ENCODE results near the gene TMEM174.

The TMEM174 gene

GRCh38 chr5:73154208-73155006 lies 18.6 kb upstream of the TMEM174 start:
- H3K9me3 ChIP-seq (ENCODE audit: control insufficient read depth in 1 of 2, low read length in 2 of 2), result no peaks in the 10 kb centered on the region
- no peaks in the 10 kb centered on the region for H3K36me3 ChIP-seq (ENCODE audit: control insufficient read depth in 1 of 2, insufficient read depth in 2 of 2, low read length in 2 of 2)
- no peaks in the 10 kb centered on the region for H3K27me3 ChIP-seq (ENCODE audit: low read depth, low read length)
- H3K4me3 ChIP-seq (ENCODE audit: low read depth in 1 of 2, low read length in 2 of 2), result no peak overlapping the region
- no peaks in the 10 kb centered on the region for H3K4me1 ChIP-seq (ENCODE audit: control insufficient read depth in 1 of 2, insufficient read depth in 2 of 2, low read length in 2 of 2)
- H3K27ac ChIP-seq (ENCODE audit: low read length), result no peak overlapping the region

GRCh38 chr5:73155271-73156222 lies 17.4 kb upstream of the TMEM174 start:
- H3K9me3 ChIP-seq (ENCODE audit: control insufficient read depth in 1 of 2, low read length in 2 of 2), result no peaks in the 10 kb centered on the region
- no peaks in the 10 kb centered on the region for H3K36me3 ChIP-seq (ENCODE audit: control insufficient read depth in 1 of 2, insufficient read depth in 2 of 2, low read length in 2 of 2)
- H3K4me1 ChIP-seq (ENCODE audit: control insufficient read depth in 1 of 2, insufficient read depth in 2 of 2, low read length in 2 of 2), result no peaks in the 10 kb centered on the region
- no peak overlapping the region for H3K27ac ChIP-seq (ENCODE audit: low read length)
- H3K27me3 ChIP-seq (ENCODE audit: low read depth, low read length), result no peaks in the 10 kb centered on the region
- no peak overlapping the region for H3K4me3 ChIP-seq (ENCODE audit: low read depth in 1 of 2, low read length in 2 of 2)

DNA sequence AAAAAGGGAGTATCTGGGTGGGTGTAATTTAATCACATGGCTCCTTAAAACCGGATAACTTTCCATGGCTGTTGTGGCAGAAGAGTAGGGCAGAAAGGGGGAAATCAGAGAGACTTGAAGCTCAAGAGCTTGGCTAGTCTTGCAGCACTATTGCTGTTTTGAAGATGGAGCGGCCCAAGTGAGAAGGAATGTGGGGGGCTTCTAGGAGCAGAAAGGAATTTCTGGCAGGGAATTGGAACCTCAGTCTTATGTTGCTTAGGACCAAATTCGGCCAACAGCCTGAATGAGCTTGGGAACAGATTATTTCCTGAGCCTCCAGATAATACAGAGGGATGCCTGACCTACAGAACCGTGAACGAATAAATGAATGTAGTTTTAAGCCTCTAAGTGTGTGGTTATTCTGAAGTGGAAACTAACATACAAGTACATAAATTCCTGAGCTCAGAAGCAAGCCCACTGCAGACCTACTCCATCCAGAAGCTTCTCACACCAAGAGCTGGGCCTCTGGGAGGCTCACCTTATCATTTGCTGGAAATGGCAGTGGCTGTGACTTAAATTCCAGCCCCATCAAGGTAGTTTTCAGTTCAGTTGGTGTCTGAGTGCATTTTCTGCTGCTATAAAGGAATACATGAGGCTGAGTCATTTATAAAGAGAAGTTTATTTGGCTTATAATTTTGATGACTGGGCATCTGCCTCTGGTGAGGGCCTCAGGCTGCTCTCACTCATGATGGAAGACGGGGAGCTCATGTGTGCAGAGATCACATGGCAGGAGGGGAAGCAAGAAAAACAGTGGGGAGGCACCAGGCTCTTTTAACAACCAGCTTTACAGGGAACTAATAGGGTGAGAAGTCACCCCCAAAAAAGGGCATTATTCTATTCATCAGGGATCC lies 15.3 kb upstream of the TMEM174 start:
- no peak overlapping the region for H3K4me3 ChIP-seq (ENCODE audit: low read depth in 1 of 2, low read length in 2 of 2)
- H3K27ac ChIP-seq (ENCODE audit: low read length), result no peak overlapping the region
- no peaks in the 10 kb centered on the region for H3K36me3 ChIP-seq (ENCODE audit: control insufficient read depth in 1 of 2, insufficient read depth in 2 of 2, low read length in 2 of 2)
- no peaks in the 10 kb centered on the region for H3K4me1 ChIP-seq (ENCODE audit: control insufficient read depth in 1 of 2, insufficient read depth in 2 of 2, low read length in 2 of 2)
- no peaks in the 10 kb centered on the region for H3K27me3 ChIP-seq (ENCODE audit: low read depth, low read length)
- H3K9me3 ChIP-seq (ENCODE audit: control insufficient read depth in 1 of 2, low read length in 2 of 2), result no peaks in the 10 kb centered on the region

- no peaks in the 10 kb centered on the region for H3K9me3 ChIP-seq (ENCODE audit: control insufficient read depth in 1 of 2, low read length in 2 of 2)
- H3K27me3 ChIP-seq (ENCODE audit: low read depth, low read length), result no peaks in the 10 kb centered on the region
- H3K27ac ChIP-seq (ENCODE audit: low read length), result no peak overlapping the region
- H3K36me3 ChIP-seq (ENCODE audit: control insufficient read depth in 1 of 2, insufficient read depth in 2 of 2, low read length in 2 of 2), result no peaks in the 10 kb centered on the region
- H3K4me3 ChIP-seq (ENCODE audit: low read depth in 1 of 2, low read length in 2 of 2), result no peak overlapping the region
- H3K4me1 ChIP-seq (ENCODE audit: control insufficient read depth in 1 of 2, insufficient read depth in 2 of 2, low read length in 2 of 2), result no peaks in the 10 kb centered on the region
Measured at GRCh38 chr5:73158313-73158712, 14.7 kb upstream of the TMEM174 start.

DNA sequence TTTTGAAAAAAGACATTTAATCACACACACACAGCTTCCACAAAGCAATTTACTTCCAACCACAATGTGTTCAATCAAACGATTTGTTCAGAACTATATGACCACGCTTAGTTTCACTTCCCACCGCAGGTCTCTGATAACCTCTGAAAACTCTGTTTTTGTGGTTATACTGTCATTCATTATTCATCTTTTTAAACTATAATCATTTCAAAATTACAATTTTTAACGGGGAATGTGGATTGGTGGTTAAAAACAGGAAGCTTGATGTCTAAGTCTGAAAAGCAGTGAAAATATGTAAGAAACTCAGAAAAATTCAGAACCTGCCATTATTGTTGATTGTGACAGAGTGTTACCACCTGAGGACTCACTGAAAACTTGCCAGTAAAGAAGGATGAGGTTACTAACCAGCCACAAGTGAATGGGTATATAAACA lies 12.7 kb upstream of the TMEM174 start:
- H3K27me3 ChIP-seq (ENCODE audit: low read depth, low read length), result no peaks in the 10 kb centered on the region
- H3K36me3 ChIP-seq (ENCODE audit: control insufficient read depth in 1 of 2, insufficient read depth in 2 of 2, low read length in 2 of 2), result no peaks in the 10 kb centered on the region
- no peak overlapping the region for H3K4me3 ChIP-seq (ENCODE audit: low read depth in 1 of 2, low read length in 2 of 2)
- no peaks in the 10 kb centered on the region for H3K9me3 ChIP-seq (ENCODE audit: control insufficient read depth in 1 of 2, low read length in 2 of 2)
- no peaks in the 10 kb centered on the region for H3K4me1 ChIP-seq (ENCODE audit: control insufficient read depth in 1 of 2, insufficient read depth in 2 of 2, low read length in 2 of 2)
- H3K27ac ChIP-seq (ENCODE audit: low read length), result no peak overlapping the region

DNA sequence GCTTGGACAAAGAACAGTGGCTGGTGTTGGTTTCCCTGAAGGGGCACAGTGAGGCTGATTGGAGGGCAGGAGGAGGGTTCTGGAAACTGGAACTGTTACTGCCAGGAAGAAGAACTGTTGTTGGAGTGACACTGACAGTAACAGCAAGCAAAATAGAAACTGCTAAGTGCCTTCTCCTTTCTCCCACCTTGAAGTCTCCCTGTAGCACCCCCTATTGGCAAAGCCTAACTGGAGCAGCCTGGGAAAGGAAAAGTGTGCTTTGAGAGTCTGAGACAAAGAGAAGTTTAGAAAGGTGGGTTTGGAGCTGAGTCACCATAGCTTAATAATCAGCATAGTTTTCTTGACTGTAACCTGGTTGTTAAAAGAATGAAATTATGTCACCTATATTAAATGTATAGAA lies 2.5 kb upstream of the TMEM174 start:
- no peaks in the 10 kb centered on the region for H3K36me3 ChIP-seq (ENCODE audit: control insufficient read depth in 1 of 2, insufficient read depth in 2 of 2, low read length in 2 of 2)
- H3K4me1 ChIP-seq (ENCODE audit: control insufficient read depth in 1 of 2, insufficient read depth in 2 of 2, low read length in 2 of 2), result no peaks in the 10 kb centered on the region
- no peak overlapping the region for H3K4me3 ChIP-seq (ENCODE audit: low read depth in 1 of 2, low read length in 2 of 2)
- no peaks in the 10 kb centered on the region for H3K9me3 ChIP-seq (ENCODE audit: control insufficient read depth in 1 of 2, low read length in 2 of 2)
- no peak overlapping the region for H3K27ac ChIP-seq (ENCODE audit: low read length)
- H3K27me3 ChIP-seq (ENCODE audit: low read depth, low read length), result no peaks in the 10 kb centered on the region

DNA sequence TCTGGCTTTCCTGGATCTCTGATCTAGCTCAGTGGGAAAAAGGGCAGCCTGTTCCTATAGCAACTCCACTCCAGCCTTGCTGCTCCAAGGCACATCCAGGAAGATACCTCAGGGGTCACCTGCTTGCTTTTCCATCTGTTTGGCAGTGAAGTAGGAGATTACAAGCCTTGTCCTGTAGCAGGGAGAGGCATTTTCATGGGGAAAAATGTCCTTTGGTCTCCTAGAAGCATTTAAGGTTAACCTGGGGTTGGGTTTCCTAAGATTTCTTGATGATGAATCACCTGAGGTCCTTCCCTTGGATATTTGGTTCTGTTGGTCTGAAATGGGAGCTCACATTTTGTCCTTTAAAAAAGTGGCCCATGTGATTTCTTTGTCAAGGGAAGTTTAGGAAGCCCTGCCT lies 1.5 kb upstream of the TMEM174 start:
- H3K36me3 ChIP-seq (ENCODE audit: control insufficient read depth in 1 of 2, insufficient read depth in 2 of 2, low read length in 2 of 2), result no peaks in the 10 kb centered on the region
- no peaks in the 10 kb centered on the region for H3K4me1 ChIP-seq (ENCODE audit: control insufficient read depth in 1 of 2, insufficient read depth in 2 of 2, low read length in 2 of 2)
- no peak overlapping the region for H3K4me3 ChIP-seq (ENCODE audit: low read depth in 1 of 2, low read length in 2 of 2)
- H3K27ac ChIP-seq (ENCODE audit: low read length), result no peak overlapping the region
- H3K9me3 ChIP-seq (ENCODE audit: control insufficient read depth in 1 of 2, low read length in 2 of 2), result no peaks in the 10 kb centered on the region
- no peaks in the 10 kb centered on the region for H3K27me3 ChIP-seq (ENCODE audit: low read depth, low read length)

DNA sequence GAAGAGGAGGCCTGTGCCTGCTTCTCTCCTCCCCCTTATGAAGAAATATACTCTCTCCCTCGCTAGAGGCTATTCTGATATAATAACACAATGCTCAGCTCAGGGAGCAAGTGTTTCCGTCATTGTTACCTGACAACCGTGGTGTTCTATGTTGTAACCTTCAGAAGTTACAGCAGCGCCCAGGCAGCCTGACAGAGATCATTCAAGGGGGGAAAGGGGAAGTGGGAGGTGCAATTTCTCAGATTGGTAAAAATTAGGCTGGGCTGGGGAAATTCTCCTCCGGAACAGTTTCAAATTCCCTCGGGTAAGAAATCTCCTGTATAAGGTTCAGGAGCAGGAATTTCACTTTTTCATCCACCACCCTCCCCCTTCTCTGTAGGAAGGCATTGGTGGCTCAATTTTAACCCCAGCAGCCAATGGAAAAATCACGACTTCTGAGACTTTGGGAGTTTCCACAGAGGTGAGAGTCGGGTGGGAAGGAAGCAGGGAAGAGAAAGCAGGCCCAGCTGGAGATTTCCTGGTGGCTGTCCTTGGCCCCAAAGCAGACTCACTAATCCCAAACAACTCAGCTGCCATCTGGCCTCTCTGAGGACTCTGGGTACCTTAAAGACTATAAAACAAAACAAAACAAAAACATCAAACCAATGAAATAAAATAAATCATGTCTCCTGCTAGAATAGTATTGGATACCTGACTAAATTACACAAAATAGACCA lies 1.3 kb downstream of the TMEM174 start:
- Histone ChIP-seq H3K27ac (ENCODE audit: low read length) (no peak overlapping the region), H3K4me1 (ENCODE audit: control insufficient read depth in 1 of 2, insufficient read depth in 2 of 2, low read length in 2 of 2) (no peaks in the 10 kb centered on the region), H3K27me3 (ENCODE audit: low read depth, low read length) (no peaks in the 10 kb centered on the region), H3K36me3 (ENCODE audit: control insufficient read depth in 1 of 2, insufficient read depth in 2 of 2, low read length in 2 of 2) (no peaks in the 10 kb centered on the region), H3K4me3 (ENCODE audit: low read depth in 1 of 2, low read length in 2 of 2) (no peak overlapping the region), H3K9me3 (ENCODE audit: control insufficient read depth in 1 of 2, low read length in 2 of 2) (no peaks in the 10 kb centered on the region)

- H3K9me3 ChIP-seq (ENCODE audit: control insufficient read depth in 1 of 2, low read length in 2 of 2), result no peaks in the 10 kb centered on the region
- no peak overlapping the region for H3K4me3 ChIP-seq (ENCODE audit: low read depth in 1 of 2, low read length in 2 of 2)
- no peak overlapping the region for H3K27ac ChIP-seq (ENCODE audit: low read length)
- no peaks in the 10 kb centered on the region for H3K4me1 ChIP-seq (ENCODE audit: control insufficient read depth in 1 of 2, insufficient read depth in 2 of 2, low read length in 2 of 2)
- no peaks in the 10 kb centered on the region for H3K36me3 ChIP-seq (ENCODE audit: control insufficient read depth in 1 of 2, insufficient read depth in 2 of 2, low read length in 2 of 2)
- no peaks in the 10 kb centered on the region for H3K27me3 ChIP-seq (ENCODE audit: low read depth, low read length)
Measured at GRCh38 chr5:73176250-73176649, 3.3 kb downstream of the TMEM174 start.

DNA sequence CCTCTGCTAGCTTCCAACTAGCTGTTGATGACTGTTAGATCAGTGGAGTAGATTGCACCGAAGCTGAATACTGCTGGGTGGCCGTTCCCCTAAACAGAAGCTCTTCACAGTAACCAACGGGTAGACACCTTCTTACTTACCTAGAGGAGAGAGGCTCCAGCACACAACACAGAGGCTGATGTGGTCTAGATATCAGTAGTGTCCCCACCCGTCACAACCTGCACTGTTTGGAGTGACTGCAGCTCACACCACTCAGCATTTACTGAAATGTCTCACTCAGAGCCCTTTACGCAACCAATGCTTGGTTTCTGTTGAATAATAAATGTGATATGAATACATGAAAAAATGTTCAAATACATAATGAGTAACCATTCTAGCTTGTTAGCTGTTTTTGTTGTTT lies 5.3 kb downstream of the TMEM174 start:
- Histone ChIP-seq H3K4me3 (ENCODE audit: low read depth in 1 of 2, low read length in 2 of 2) (no peak overlapping the region), H3K27me3 (ENCODE audit: low read depth, low read length) (no peaks in the 10 kb centered on the region), H3K4me1 (ENCODE audit: control insufficient read depth in 1 of 2, insufficient read depth in 2 of 2, low read length in 2 of 2) (no peaks in the 10 kb centered on the region), H3K27ac (ENCODE audit: low read length) (no peak overlapping the region), H3K9me3 (ENCODE audit: control insufficient read depth in 1 of 2, low read length in 2 of 2) (no peaks in the 10 kb centered on the region), H3K36me3 (ENCODE audit: control insufficient read depth in 1 of 2, insufficient read depth in 2 of 2, low read length in 2 of 2) (no peaks in the 10 kb centered on the region)

Measured in muscle layer of duodenum (tissue), 2 donors.